GM12801 (cell line): ENCODE results near the gene EXO1.

Source experiments
- CTCF ChIP-seq: IDR thresholded peaks from one replicate; pipeline ENCODE4 v1.5.1; 2011; ENCODE audit warnings: control low read depth; ENCODE audit not compliant: insufficient read length; ENCODE audit errors: extremely low read depth

EXO1 gene

GRCh38 chr1:241846375-241846774 is 1.6 kb upstream of the EXO1 start:
- TF ChIP-seq CTCF = no peak

GRCh38 chr1:241846862-241847539 is 1.0 kb upstream of the EXO1 start:
- no peak for TF ChIP-seq CTCF

- no peak for TF ChIP-seq CTCF
Measured at GRCh38 chr1:241847540-241847795, 536 bp upstream of the EXO1 start.

GRCh38 chr1:241848686-241849344 is 811 bp downstream of the EXO1 start:
- TF ChIP-seq CTCF = no peak

GRCh38 chr1:241849345-241849695 is 1.3 kb downstream of the EXO1 start:
- TF ChIP-seq CTCF = no peak

- TF ChIP-seq CTCF = no peak
Measured at GRCh38 chr1:241857131-241857530, 9.1 kb downstream of the EXO1 start.

GRCh38 chr1:241860922-241861321 is 12.9 kb downstream of the EXO1 start:
- no peak for TF ChIP-seq CTCF

- no peak for TF ChIP-seq CTCF
Measured at GRCh38 chr1:241869022-241869421, 21.0 kb downstream of the EXO1 start.
